ENCODE results near the gene PTPRJ.

Gene PTPRJ

GRCh38 chr11:48055292-48056132 is 75.2 kb downstream of the PTPRJ start:
- Histone ChIP-seq H3K4me2 (ENCODE audit: low read depth, low read length, poor library complexity, severe bottlenecking) (peak overlapping the region; percentile 58), H3K79me2 (ENCODE audit: insufficient read depth, low read length) (no peaks in the 10 kb centered on the region), H3K4me1 (ENCODE audit: insufficient read depth, low read length, poor library complexity, severe bottlenecking) (peaks cover 22% of the 10 kb centered on the region), H3F3A (ENCODE audit: low read depth) (no peaks in the 10 kb centered on the region), H3K4me3 (ENCODE audit: low read length, poor library complexity, severe bottlenecking) (peak overlapping the region; percentile 23), H4K20me1 (ENCODE audit: insufficient read depth, low read length, poor library complexity, severe bottlenecking) (no peaks in the 10 kb centered on the region), H3K36me3 (ENCODE audit: insufficient read depth, low read length) (no peaks in the 10 kb centered on the region), H3K9ac (ENCODE audit: low read depth, low read length, poor library complexity, severe bottlenecking) (no peak overlapping the region), H3K9me2 (replicated peaks; ENCODE audit: low read depth, low read length) (no peaks in the 10 kb centered on the region), H3K27me3 (ENCODE audit: insufficient read depth, low read length, poor library complexity, severe bottlenecking) (no peaks in the 10 kb centered on the region), H3K9me3 (ENCODE audit: insufficient read depth, low read depth, low read length) (no peaks in the 10 kb centered on the region), H2AFZ (ENCODE audit: low read length) (no peak overlapping the region)
- TF ChIP-seq EZH2phosphoT487 (IDR thresholded peaks at IDR 0.05; ENCODE audit: borderline replicate concordance) (no peak), CTCF (conservative IDR thresholded peaks at IDR 0.05; ENCODE audit: low read length) (no peak)

GRCh38 chr11:48056325-48057183 is 76.2 kb downstream of the PTPRJ start:
- H4K20me1 ChIP-seq (ENCODE audit: insufficient read depth, low read length, poor library complexity, severe bottlenecking): no peaks in the 10 kb centered on the region
- H3K4me2 ChIP-seq (ENCODE audit: low read depth, low read length, poor library complexity, severe bottlenecking): peak overlapping the region; percentile 58
- peaks cover 27% of the 10 kb centered on the region for H3K4me1 ChIP-seq (ENCODE audit: insufficient read depth, low read length, poor library complexity, severe bottlenecking)
- no peaks in the 10 kb centered on the region for H3K27me3 ChIP-seq (ENCODE audit: insufficient read depth, low read length, poor library complexity, severe bottlenecking)
- no peaks in the 10 kb centered on the region for H3F3A ChIP-seq (ENCODE audit: low read depth)
- no peaks in the 10 kb centered on the region for H3K36me3 ChIP-seq (ENCODE audit: insufficient read depth, low read length)
- H3K9ac ChIP-seq (ENCODE audit: low read depth, low read length, poor library complexity, severe bottlenecking): no peak overlapping the region
- H3K79me2 ChIP-seq (ENCODE audit: insufficient read depth, low read length): no peaks in the 10 kb centered on the region
- H3K9me3 ChIP-seq (ENCODE audit: insufficient read depth, low read depth, low read length): no peaks in the 10 kb centered on the region
- TF ChIP-seq CTCF (conservative IDR thresholded peaks at IDR 0.05; ENCODE audit: low read length) (no peak), EZH2phosphoT487 (IDR thresholded peaks at IDR 0.05; ENCODE audit: borderline replicate concordance) (no peak)
- no peaks in the 10 kb centered on the region for H3K9me2 ChIP-seq (replicated peaks; ENCODE audit: low read depth, low read length)
- H2AFZ ChIP-seq (ENCODE audit: low read length): no peak overlapping the region
- peak overlapping the region; percentile 23 for H3K4me3 ChIP-seq (ENCODE audit: low read length, poor library complexity, severe bottlenecking)

DNA sequence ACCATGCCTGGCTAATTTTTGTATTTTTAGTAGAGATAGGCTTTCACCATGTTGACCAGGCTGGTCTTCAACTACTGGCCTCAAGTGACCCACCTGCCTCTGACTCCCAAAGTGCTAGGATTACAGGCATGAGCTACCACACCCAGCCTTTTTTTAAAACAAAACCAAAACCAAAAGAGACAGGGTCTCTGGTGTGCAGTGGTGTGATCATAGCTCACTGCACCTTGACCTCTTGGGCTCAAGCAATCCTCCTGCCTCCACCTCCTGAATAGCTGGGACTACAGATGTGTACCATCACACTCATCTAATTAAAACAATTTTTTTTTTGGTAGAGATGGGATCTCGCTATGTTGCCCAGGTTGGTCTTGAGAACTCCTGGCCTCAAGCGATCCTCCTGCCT is 77.7 kb downstream of the PTPRJ start:
- TF ChIP-seq CTCF (conservative IDR thresholded peaks at IDR 0.05; ENCODE audit: low read length) (no peak), EZH2phosphoT487 (IDR thresholded peaks at IDR 0.05; ENCODE audit: borderline replicate concordance) (no peak)
- H3K79me2 ChIP-seq (ENCODE audit: insufficient read depth, low read length): no peaks in the 10 kb centered on the region
- H3K9ac ChIP-seq (ENCODE audit: low read depth, low read length, poor library complexity, severe bottlenecking): no peak overlapping the region
- no peaks in the 10 kb centered on the region for H3K9me2 ChIP-seq (replicated peaks; ENCODE audit: low read depth, low read length)
- H3F3A ChIP-seq (ENCODE audit: low read depth): no peaks in the 10 kb centered on the region
- H2AFZ ChIP-seq (ENCODE audit: low read length): no peak overlapping the region
- no peak overlapping the region for H3K4me3 ChIP-seq (ENCODE audit: low read length, poor library complexity, severe bottlenecking)
- H4K20me1 ChIP-seq (ENCODE audit: insufficient read depth, low read length, poor library complexity, severe bottlenecking): no peaks in the 10 kb centered on the region
- H3K36me3 ChIP-seq (ENCODE audit: insufficient read depth, low read length): no peaks in the 10 kb centered on the region
- no peaks in the 10 kb centered on the region for H3K9me3 ChIP-seq (ENCODE audit: insufficient read depth, low read depth, low read length)
- H3K4me2 ChIP-seq (ENCODE audit: low read depth, low read length, poor library complexity, severe bottlenecking): no peak overlapping the region
- H3K4me1 ChIP-seq (ENCODE audit: insufficient read depth, low read length, poor library complexity, severe bottlenecking): peaks cover 28% of the 10 kb centered on the region
- no peaks in the 10 kb centered on the region for H3K27me3 ChIP-seq (ENCODE audit: insufficient read depth, low read length, poor library complexity, severe bottlenecking)

Measured in Loucy (cell line).